ENCODE measurements around the gene CCSAP. TPM values are rescaled to one million over a fixed set of nuclear protein-coding genes. Genes with fewer than 3 reads are reported as not detected.

Gene CCSAP
- total RNA-seq, 1 donor from 2014 or later: 6.4 TPM

- ChIA-PET CTCF (no interaction called here), POLR2A (no interaction called here)
- Mint-ChIP-seq H3K4me1 (peaks cover 8% of the 10 kb centered on the region), H3K27me3 (peaks cover 18% of the 10 kb centered on the region), H3K9me3 (no peaks in the 10 kb centered on the region), H3K36me3 (ENCODE audit: low read depth) (no peaks in the 10 kb centered on the region), H3K27ac (no peak overlapping the region), H3K4me3 (no peak overlapping the region)
- no peak for TF ChIP-seq CTCF (IDR thresholded peaks at IDR 0.05)
- no peak for DNase-seq
- ATAC-seq (ENCODE audit: low read depth): no peak
- intact Hi-C loops (cut with micrococcal nuclease): no loop called here
Observed at GRCh38 chr1:229374485-229374884, 31.6 kb upstream of the CCSAP start.

- POLR2A ChIA-PET: no interaction called here
- H3K27ac Mint-ChIP-seq: no peak overlapping the region
- H3K9me3 Mint-ChIP-seq: no peaks in the 10 kb centered on the region
- H3K27me3 Mint-ChIP-seq: peaks cover 18% of the 10 kb centered on the region
- no peak overlapping the region for H3K4me3 Mint-ChIP-seq
- DNase-seq: no peak
- TF ChIP-seq CTCF (IDR thresholded peaks at IDR 0.05): no peak
- intact Hi-C loops (cut with micrococcal nuclease): no loop called here
- H3K4me1 Mint-ChIP-seq: peaks cover 8% of the 10 kb centered on the region
- no peak for ATAC-seq (ENCODE audit: low read depth)
- CTCF ChIA-PET: no interaction called here
- H3K36me3 Mint-ChIP-seq (ENCODE audit: low read depth): no peaks in the 10 kb centered on the region
Observed at GRCh38 chr1:229373395-229373794, 30.5 kb upstream of the CCSAP start.

GRCh38 chr1:229372251-229372650, 29.4 kb upstream of the CCSAP start:
- H3K9me3 Mint-ChIP-seq: no peaks in the 10 kb centered on the region
- H3K27me3 Mint-ChIP-seq: peaks cover 21% of the 10 kb centered on the region
- no peaks in the 10 kb centered on the region for H3K36me3 Mint-ChIP-seq (ENCODE audit: low read depth)
- TF ChIP-seq CTCF (IDR thresholded peaks at IDR 0.05): no peak
- H3K27ac Mint-ChIP-seq: no peak overlapping the region
- peaks cover 8% of the 10 kb centered on the region for H3K4me1 Mint-ChIP-seq
- ChIA-PET CTCF (interaction anchor here (1.7 kb wide), 1 partner anchor 145 kb away, joined by 4 read pairs; no protein-coding TSS in a partner anchor), POLR2A (no interaction called here)
- ATAC-seq (ENCODE audit: low read depth) (no peak), DNase-seq (no peak)
- intact Hi-C loops (cut with micrococcal nuclease): no loop called here
- H3K4me3 Mint-ChIP-seq: no peak overlapping the region

- DNase-seq (no peak), ATAC-seq (ENCODE audit: low read depth) (no peak)
- no peak overlapping the region for H3K27ac Mint-ChIP-seq
- intact Hi-C loops (cut with micrococcal nuclease): no loop called here
- TF ChIP-seq CTCF (IDR thresholded peaks at IDR 0.05): no peak
- H3K27me3 Mint-ChIP-seq: peaks cover 21% of the 10 kb centered on the region
- ChIA-PET CTCF (interaction anchor here (1.7 kb wide), 1 partner anchor 145 kb away, joined by 4 read pairs; no protein-coding TSS in a partner anchor), POLR2A (no interaction called here)
- no peaks in the 10 kb centered on the region for H3K36me3 Mint-ChIP-seq (ENCODE audit: low read depth)
- H3K9me3 Mint-ChIP-seq: no peaks in the 10 kb centered on the region
- H3K4me3 Mint-ChIP-seq: no peak overlapping the region
- H3K4me1 Mint-ChIP-seq: peaks cover 8% of the 10 kb centered on the region
Observed at GRCh38 chr1:229371624-229372023, 28.8 kb upstream of the CCSAP start.

GRCh38 chr1:229370601-229371021, 27.8 kb upstream of the CCSAP start:
- Mint-ChIP-seq H3K36me3 (ENCODE audit: low read depth) (no peaks in the 10 kb centered on the region), H3K4me3 (no peak overlapping the region), H3K27ac (no peak overlapping the region), H3K9me3 (peaks cover 4% of the 10 kb centered on the region), H3K27me3 (peaks cover 21% of the 10 kb centered on the region), H3K4me1 (peaks cover 8% of the 10 kb centered on the region)
- ChIA-PET POLR2A (interaction anchor here (0.9 kb wide), 1 partner anchor 24 kb away, joined by 3 read pairs; no protein-coding TSS in a partner anchor), CTCF (interaction anchor here (1.7 kb wide), 1 partner anchor 144 kb away, joined by 4 read pairs; no protein-coding TSS in a partner anchor)
- peak; percentile 89 for ATAC-seq (ENCODE audit: low read depth)
- intact Hi-C loops (cut with micrococcal nuclease): no loop called here
- DNase-seq: peak; percentile 22
- no peak for TF ChIP-seq CTCF (IDR thresholded peaks at IDR 0.05)
